MCF 10A (cell line): ENCODE measurements around the gene HECA. TPM values are rescaled to one million over a fixed set of nuclear protein-coding genes. Genes with fewer than 3 reads are reported as not detected.

Experiments
- Bru-seq: library from RNA; stranded (reverse); fragments of 400-500 nt; gene quantifications from one replicate; lab custom pipeline; 2021; lab: Mats Ljungman, UMichigan
- BruChase-seq, 2 experiments: library from RNA; stranded (reverse); fragments of 400-500 nt; gene quantifications; one replicate each; lab custom pipeline; 2021; lab: Mats Ljungman, UMichigan
- BruUV-seq: library from RNA; stranded (reverse); fragments of 400-500 nt; replicated peaks from 2 replicates; lab custom pipeline; 2021; lab: Mats Ljungman, UMichigan
- CTCF ChIA-PET: fragments of 300-600 bp; sonication (Branson Sonifier 250); formaldehyde crosslinking; extraction: SDS; loops from one replicate; lab custom pipeline; 2021; ENCODE audit warnings: antibody characterized with exemption, inconsistent platforms; lab: Yijun Ruan, JAX
- POLR2A ChIA-PET: fragments of 300-600, 350-650 bp; sonication (Branson Sonifier 250); formaldehyde crosslinking; extraction: SDS; loops from one replicate; lab custom pipeline; 2020; ENCODE audit warnings: antibody characterized with exemption, inconsistent platforms; lab: Yijun Ruan, JAX
- DNase-seq: peaks from one replicate; pipeline ENCODE4 v3.0.0-alpha.2; 2018; ENCODE audit not compliant: unreplicated experiment
- H3K27ac Mint-ChIP-seq: one replicate; pipeline ENCODE4 v1.8.0; 2022; ENCODE audit warnings: mild to moderate bottlenecking, low read depth, mixed read lengths; ENCODE audit not compliant: unreplicated experiment
- H3K27me3 Mint-ChIP-seq: one replicate; pipeline ENCODE4 v1.8.0; 2022; ENCODE audit warnings: mixed read lengths; ENCODE audit not compliant: insufficient read depth, unreplicated experiment
- H3K36me3 Mint-ChIP-seq: one replicate; pipeline ENCODE4 v1.8.0; 2022; ENCODE audit warnings: mild to moderate bottlenecking, moderate library complexity, mixed read lengths; ENCODE audit not compliant: insufficient read depth, unreplicated experiment
- H3K4me1 Mint-ChIP-seq: one replicate; pipeline ENCODE4 v1.8.0; 2022; ENCODE audit warnings: mixed read lengths; ENCODE audit not compliant: insufficient read depth, unreplicated experiment
- H3K4me3 Mint-ChIP-seq: one replicate; pipeline ENCODE4 v1.8.0; 2022; ENCODE audit warnings: mild to moderate bottlenecking, moderate library complexity, mixed read lengths; ENCODE audit not compliant: unreplicated experiment
- H3K9me3 Mint-ChIP-seq: one replicate; pipeline ENCODE4 v1.8.0; 2022; ENCODE audit warnings: mixed read lengths; ENCODE audit not compliant: unreplicated experiment
- CTCF ChIP-seq: fragments of 200-600 bp; IDR thresholded peaks from one replicate; pipeline ENCODE4 v1.8.0; 2022; ENCODE audit warnings: antibody characterized with exemption, mild to moderate bottlenecking; ENCODE audit not compliant: unreplicated experiment
- intact Hi-C: fragments of 100-400 bp; cut with micrococcal nuclease; formaldehyde crosslinking; loops from 2 replicates; pipeline ENCODE4 v1.14.1; 2022
- long read RNA-seq: library from polyadenylated mRNA; stranded (forward); transcript quantifications from one replicate; pipeline ENCODE4 v2.0.0, GENCODE V29; 2022
- total RNA-seq: library from RNA; stranded (reverse); gene quantifications from 2 replicates; pipeline ENCODE4 v1.2.3, GENCODE V29; 2022

HECA gene
- total RNA-seq (11.1 and 11.5 TPM in 2 replicates), Bru-seq, nascent RNA (percentile 70 among the genes with signal in this experiment), BruChase-seq, experiment 1, labeled RNA remaining after a 6-hour chase (percentile 77 among the genes with signal in this experiment), BruChase-seq, experiment 2, labeled RNA remaining after a 2-hour chase (percentile 72 among the genes with signal in this experiment)
- long read RNA-seq, full-length matches to known transcripts, result 11 of 15 reads
- long read RNA-seq, partial matches to known transcripts, result 0 of 15 reads
- long read RNA-seq, other reads (novel, unspliced or antisense), result 4 of 15 reads

- no peak for TF ChIP-seq CTCF
- H3K27me3 Mint-ChIP-seq, result no peaks in the 10 kb centered on the region
- no TSS peak for BruUV-seq
- peak within 1 kb of the TSS; percentile 79 for H3K4me3 Mint-ChIP-seq
- H3K4me1 Mint-ChIP-seq, result peaks cover 15% of the 10 kb centered on the region
- ChIA-PET POLR2A (interaction anchor here (0.9 to 1.4 kb wide), 3 partner anchors 10 to 16 kb away, joined by 3 to 7 read pairs (median 4); no protein-coding TSS in a partner anchor), CTCF (no interaction called here)
- H3K27ac Mint-ChIP-seq, result peak within 1 kb of the TSS; percentile 65
- H3K9me3 Mint-ChIP-seq, result no peaks in the 10 kb centered on the region
- DNase-seq, result peak; percentile 91
- H3K36me3 Mint-ChIP-seq, result peaks cover 7% of the 10 kb centered on the region
- intact Hi-C loops, result loop anchor here (1.0 to 5.0 kb wide), 2 partner anchors 107 to 318 kb away; partner anchors contain the start of gene ABRACL
These were observed at the start of gene HECA for GRCh38 chr6:139134817-139135577. Gene HECA (plus strand): TSS chr6:139135080. CDS start chr6:139135397, 317 bp downstream.

GRCh38 chr6:139091826-139092225, 43.1 kb upstream of the HECA start:
- ChIA-PET CTCF (no interaction called here), POLR2A (no interaction called here)
- peaks cover 17% of the 10 kb centered on the region for H3K27me3 Mint-ChIP-seq
- no peaks in the 10 kb centered on the region for H3K9me3 Mint-ChIP-seq
- no peaks in the 10 kb centered on the region for H3K4me1 Mint-ChIP-seq
- no TSS peak for BruUV-seq
- no peak overlapping the region for H3K27ac Mint-ChIP-seq
- DNase-seq, result no peak
- H3K36me3 Mint-ChIP-seq, result no peaks in the 10 kb centered on the region
- intact Hi-C loops, result no loop called here
- no peak overlapping the region for H3K4me3 Mint-ChIP-seq
- TF ChIP-seq CTCF, result no peak

- H3K27me3 Mint-ChIP-seq, result no peaks in the 10 kb centered on the region
These were observed 34.9 kb upstream of the HECA start for GRCh38 chr6:139099984-139100383.

More at GRCh38 chr6:139099984-139100383, 34.9 kb upstream of the HECA start:
- H3K36me3 Mint-ChIP-seq, result no peaks in the 10 kb centered on the region
- H3K4me1 Mint-ChIP-seq, result no peaks in the 10 kb centered on the region
- intact Hi-C loops, result no loop called here
- no TSS peak for BruUV-seq
- H3K4me3 Mint-ChIP-seq, result no peak overlapping the region
- CTCF ChIA-PET, result no interaction called here
- no peak overlapping the region for H3K27ac Mint-ChIP-seq
- H3K9me3 Mint-ChIP-seq, result no peaks in the 10 kb centered on the region
- POLR2A ChIA-PET, result no interaction called here
- no peak for TF ChIP-seq CTCF
- no peak for DNase-seq
